Kidney tubule cell (primary cell): ENCODE data around the gene PTP4A2.
"Not testable (repeated sequence)": the region's sequence is repeated elsewhere in the genome, so short reads cannot be mapped to it uniquely, and the experiment has no call there.

ENCODE experiments used
- DNase-seq: peaks from one replicate; pipeline ENCODE4 v3.0.0-alpha.2; 2018; ENCODE audit warnings: low spot score

PTP4A2 gene

DNA sequence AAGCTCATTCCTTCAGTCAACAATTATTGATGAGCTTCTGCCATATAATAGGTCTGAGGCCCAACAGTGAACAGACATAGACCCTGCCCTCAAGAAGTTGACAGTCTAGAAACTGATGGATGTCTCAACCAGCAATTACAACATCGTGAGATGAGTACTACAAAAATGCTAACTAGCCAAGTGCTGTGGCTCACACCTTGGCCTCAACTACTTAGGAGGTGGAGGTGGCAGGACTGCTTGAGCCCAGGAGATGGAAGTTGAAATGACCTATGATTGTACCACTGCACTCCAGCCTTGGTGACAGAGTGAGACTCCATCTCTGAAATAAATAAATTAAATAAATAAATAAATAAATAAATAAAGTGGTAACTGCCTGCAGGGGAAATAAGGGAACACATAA is 11.7 kb upstream of the PTP4A2 start:
- no peak for DNase-seq

DNA sequence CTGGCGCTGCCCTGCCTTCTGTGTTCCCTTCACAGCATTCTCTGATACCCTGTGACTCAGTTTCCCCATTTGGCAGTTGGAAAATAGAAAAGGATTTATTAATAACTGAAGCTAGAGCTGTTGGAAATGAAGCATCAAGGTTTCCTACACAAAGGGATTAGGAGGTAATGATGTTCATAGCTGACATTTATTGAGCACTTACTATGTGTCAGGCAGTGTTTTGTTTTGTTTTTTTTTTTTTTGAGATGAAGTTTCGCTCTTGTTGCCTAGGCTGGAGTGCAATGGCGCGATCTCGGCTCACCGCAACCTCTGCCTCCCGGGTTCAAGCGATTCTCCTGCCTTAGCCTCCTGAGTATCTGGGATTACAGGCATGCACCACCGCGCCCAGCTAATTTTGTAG is 7.5 kb upstream of the PTP4A2 start:
- not testable (repeated sequence) for DNase-seq

DNA sequence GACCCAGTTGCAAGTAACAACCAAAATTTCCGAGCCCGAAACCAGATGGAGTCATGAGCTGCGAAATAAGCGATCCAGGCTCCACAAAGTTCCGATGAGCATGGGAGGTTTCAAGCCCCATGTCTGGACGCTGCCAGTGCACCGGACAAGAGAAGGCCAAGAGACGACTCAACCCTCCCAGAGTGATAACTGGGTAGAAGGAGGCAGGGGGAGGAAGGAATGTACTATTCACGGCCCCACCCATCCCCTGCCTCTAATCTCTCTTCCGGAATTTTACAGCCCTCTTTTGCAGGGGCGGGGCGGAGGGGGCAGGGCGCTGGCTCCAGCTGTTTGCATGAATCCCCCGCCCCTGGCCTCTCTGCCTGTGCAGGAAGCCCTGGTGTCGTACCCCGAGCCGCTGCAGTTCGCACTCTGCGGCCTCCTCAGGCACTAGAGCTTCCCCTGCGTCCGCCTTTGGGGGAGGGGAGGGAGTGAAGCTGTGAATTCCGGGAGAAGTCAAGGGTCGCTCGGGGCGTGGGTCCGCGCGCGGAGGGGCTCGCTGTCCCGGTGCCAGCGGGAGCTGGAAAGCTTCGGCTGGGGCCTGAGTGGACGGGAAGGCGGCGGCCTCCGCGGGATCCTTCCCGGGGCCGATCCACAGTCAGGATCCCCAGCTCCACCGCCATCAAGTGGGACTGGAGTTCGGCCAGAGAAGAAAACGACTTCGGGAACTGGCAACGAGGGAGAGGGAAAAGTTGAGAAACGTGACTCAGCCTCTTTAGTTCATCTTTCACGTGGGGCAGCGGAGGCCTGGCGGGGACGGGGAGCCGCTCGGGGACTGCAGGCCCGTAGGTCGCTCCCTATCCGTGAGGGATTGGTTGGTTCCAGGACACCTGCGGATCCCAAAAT is 6.3 kb upstream of the PTP4A2 start:
- DNase-seq, result peak; percentile 62

- DNase-seq, result no peak
Measured at GRCh38 chr1:31943546-31944184, 5.5 kb upstream of the PTP4A2 start.

DNA sequence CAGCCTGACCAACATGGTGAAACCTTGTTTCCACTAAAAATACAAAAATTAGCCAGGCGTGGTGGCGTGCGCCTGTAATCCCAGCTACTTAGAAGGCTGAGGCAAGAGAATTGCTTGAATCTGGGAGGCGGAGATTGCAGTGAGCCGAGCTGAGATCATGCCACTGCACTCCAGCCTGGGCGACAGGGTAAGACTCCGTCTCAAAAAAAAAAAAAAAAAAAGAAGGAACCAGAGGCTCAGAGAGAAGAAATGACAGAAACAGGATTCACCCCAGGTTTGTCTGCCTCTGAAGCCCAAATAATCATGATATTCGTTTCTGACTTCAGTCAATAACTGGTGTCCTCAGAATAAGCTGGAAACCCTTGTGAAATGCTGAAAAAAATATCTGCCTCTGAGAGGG is 3.9 kb upstream of the PTP4A2 start:
- DNase-seq, result peak; percentile 31

GRCh38 chr1:31939484-31940329 is 1.5 kb upstream of the PTP4A2 start:
- DNase-seq, result peak; percentile 91

GRCh38 chr1:31937300-31938183 is 626 bp downstream of the PTP4A2 start:
- DNase-seq, result peak; percentile 67

GRCh38 chr1:31936981-31937299 is 1.2 kb downstream of the PTP4A2 start:
- no peak for DNase-seq

DNA sequence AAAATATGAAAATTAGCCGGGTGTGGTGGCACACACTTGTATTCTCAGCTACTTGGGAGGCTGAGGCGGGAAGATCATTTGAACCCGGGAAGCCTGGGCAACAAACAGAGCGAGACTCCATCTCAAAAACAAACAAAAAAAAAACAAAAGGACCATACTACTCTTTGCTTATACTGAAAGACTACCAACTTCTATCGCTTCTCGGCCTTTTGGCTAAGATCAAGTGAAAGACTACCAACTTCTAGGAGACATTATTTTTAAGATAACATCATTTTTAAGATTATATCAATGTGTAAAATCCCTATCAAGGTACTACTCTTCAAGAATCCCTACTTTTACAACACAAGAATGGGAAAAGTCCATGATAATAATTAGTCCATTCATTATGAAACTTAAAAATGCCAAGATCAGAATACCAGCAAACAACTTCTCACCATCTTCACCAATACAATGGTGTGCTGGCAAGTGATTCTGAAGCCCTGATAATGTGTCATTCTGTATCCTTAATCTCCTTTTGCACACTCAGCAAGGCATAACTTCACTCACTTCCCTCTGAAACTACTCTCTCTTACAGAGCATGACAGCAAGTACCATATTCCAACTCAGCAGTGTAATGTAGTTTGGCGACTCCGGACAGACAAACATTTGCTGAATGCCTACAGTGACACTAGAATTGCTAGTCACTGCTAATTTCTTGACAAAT is 1.7 kb downstream of the PTP4A2 start:
- peak; percentile 43 for DNase-seq

DNA sequence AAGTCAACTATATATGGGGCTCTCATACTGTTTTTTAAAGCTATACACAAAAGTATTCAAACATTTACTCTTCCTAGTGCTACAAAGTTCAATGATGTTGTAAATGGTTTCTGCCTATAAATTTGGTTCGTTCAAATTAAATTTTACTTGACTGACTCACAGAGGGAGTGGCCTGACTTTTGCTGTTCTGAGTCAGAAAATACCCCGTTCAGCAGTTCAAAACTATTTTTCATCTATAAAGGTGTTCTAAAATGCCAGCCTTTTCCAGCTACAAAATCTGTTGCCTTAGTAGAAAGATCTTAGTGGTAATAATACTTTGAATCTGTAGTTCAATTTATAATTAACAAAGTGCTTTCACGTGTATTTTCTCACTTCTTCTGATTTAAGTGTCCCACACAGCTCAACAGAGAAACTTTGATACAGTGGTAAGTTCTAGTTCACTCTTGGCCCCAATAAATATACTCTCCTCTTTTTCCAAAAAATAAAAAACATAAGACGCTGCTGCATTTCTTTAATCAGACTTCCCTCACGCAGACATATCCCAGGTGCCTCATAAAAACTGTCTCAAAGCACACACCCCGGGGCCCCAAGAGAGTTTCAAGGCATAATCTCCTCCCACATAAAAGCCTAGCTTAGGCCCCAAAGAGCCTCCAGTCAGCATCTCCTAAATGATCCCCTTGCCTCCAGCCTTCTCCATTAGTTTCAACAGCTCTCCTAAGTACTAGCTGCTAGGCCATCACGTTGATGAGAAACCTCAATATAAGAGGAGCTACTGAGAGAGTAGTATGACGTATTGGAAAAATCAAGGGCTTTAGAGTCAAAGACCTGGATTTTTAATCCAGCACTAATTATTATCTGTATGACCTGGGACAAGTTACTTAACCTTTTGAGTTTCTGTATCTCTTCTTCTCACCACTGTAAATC is 3.2 kb downstream of the PTP4A2 start:
- peak; percentile 48 for DNase-seq

DNA sequence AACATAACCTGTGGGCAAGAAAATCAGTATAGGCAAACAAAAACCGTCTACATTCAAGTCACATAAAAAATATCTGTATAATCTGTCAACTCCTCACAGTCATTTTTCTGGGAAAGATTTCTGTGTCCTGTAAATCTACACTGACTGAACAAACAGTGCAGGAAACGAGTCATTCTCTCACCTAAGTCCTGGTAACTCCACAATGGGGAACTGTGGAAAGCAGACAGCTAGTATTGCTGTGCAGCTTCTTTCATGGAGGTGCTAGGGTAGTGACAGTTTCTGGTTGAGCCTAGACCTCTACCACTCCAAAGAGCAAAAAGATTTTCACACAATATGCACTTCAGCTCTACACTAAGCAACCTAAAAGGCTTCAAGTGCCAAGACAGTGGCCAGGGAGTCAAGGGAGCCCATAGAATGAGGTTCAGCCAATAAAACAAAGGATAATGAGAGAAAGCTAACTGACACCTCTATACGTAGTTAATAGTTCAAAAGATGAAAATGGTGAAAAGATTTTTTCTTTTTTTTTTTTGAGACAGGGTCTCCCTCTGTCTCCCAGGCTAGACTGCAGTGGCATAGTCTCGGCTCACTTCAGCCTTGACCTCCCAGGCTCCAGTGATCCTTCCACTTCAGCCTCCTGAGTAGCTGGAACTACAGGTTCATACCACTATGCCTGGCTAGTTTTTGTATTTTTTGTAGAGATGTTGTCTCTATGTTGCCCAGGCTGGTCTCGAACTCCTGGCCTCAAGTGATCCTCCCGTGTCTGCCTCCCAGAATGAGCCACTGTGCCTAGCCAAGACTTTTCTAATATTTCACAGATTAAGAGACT is 5.5 kb downstream of the PTP4A2 start:
- DNase-seq, result peak; percentile 56

DNA sequence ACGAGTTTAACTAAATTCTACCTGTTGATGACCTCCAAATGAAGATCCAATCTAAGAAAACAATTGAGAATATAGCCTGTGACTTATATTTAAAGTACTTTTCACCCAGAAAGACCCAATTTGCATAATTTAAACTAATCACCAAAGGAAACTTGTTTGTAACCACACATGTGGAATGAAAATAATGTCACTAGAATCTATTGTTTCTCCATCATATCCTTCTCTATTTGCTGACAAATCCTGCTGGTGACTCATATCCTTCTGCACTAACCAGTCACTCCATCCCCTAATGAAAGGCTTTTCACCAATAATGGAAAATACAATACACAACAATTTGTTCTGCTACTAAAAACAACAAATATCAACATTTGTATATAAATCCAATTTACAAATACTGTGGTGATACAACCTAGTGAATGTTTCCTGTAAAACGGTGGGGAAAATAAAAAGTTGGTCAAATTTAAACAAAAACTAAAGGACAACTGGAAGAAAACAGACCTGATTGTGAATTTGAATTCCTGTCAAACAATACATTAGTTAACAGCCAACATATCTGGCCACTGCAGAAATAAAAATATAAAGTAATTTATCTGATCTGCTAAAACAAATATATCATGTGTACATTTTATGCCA is 6.5 kb downstream of the PTP4A2 start:
- DNase-seq, result peak; percentile 63

- DNase-seq, result no peak
Measured at GRCh38 chr1:31930836-31931592, 7.2 kb downstream of the PTP4A2 start.

- no peak for DNase-seq
Measured at GRCh38 chr1:31927661-31927980, 10.5 kb downstream of the PTP4A2 start.

GRCh38 chr1:31926853-31927660 is 11.1 kb downstream of the PTP4A2 start:
- DNase-seq, result no peak

GRCh38 chr1:31926252-31926651 is 11.9 kb downstream of the PTP4A2 start:
- no peak for DNase-seq

GRCh38 chr1:31925824-31926223 is 12.3 kb downstream of the PTP4A2 start:
- not testable (repeated sequence) for DNase-seq
